GM12891 (cell line): ENCODE data around the gene ATF3.

Experiments
- PAX5 ChIP-seq: IDR thresholded peaks from 2 replicates; pipeline ENCODE4 v1.6.1; 2011; ENCODE audit warnings: low read length, moderate library complexity, mild to moderate bottlenecking; ENCODE audit not compliant: insufficient read depth, severe bottlenecking
- POLR2A ChIP-seq: IDR thresholded peaks from 2 replicates; pipeline ENCODE4 v1.6.1; 2011; ENCODE audit warnings: low read depth, low read length, control low read depth
- POLR2AphosphoS5 ChIP-seq: IDR thresholded peaks from 2 replicates; pipeline ENCODE4 v1.6.1; 2011; ENCODE audit warnings: low read depth, low read length, control low read depth
- POU2F2 ChIP-seq: IDR thresholded peaks from 2 replicates; pipeline ENCODE4 v1.6.1; 2011; ENCODE audit warnings: low read depth, mild to moderate bottlenecking, control low read depth, low read length, moderate library complexity
- SPI1 ChIP-seq: IDR thresholded peaks from 2 replicates; pipeline ENCODE4 v1.6.1; 2011; ENCODE audit warnings: low read depth, low read length, control low read depth
- TAF1 ChIP-seq: IDR thresholded peaks from 2 replicates; pipeline ENCODE4 v1.6.1; 2011; ENCODE audit warnings: low read depth, low read length, control low read depth

GRCh38 chr1:212621043-212621948 lies 12.7 kb downstream of the ATF3 start:
- no peak for TF ChIP-seq POLR2AphosphoS5
- TF ChIP-seq POLR2A = no peak
- TF ChIP-seq TAF1 = no peak
- TF ChIP-seq PAX5 = no peak
- TF ChIP-seq SPI1 = no peak
- no peak for TF ChIP-seq POU2F2
